Measurements from ENCODE around the gene RGS7.

GRCh38 chr1:241007668-241008067, 349.3 kb downstream of the RGS7 start:
- TF ChIP-seq CTCF (IDR thresholded peaks at IDR 0.05; ENCODE audit: control extremely low read depth in 1 of 3, insufficient read depth in 1 of 3, low read depth in 1 of 3, low read length in 3 of 3), result no peak
- TF ChIP-seq TAF1 (IDR thresholded peaks at IDR 0.05; ENCODE audit: low read depth, low read length), result no peak
- TF ChIP-seq GTF2F1 (IDR thresholded peaks at IDR 0.05; ENCODE audit: borderline replicate concordance, low read depth, low read length), result no peak
- no peak for TF ChIP-seq NANOG (IDR thresholded peaks at IDR 0.05; ENCODE audit: insufficient read depth, low read depth, low read length, poor library complexity, severe bottlenecking)
- no peak for TF ChIP-seq POLR2A (IDR thresholded peaks at IDR 0.05; ENCODE audit: control extremely low read depth in 1 of 2, low read depth in 2 of 2, low read length in 2 of 2)
- TF ChIP-seq ZNF274 (IDR thresholded peaks at IDR 0.05; ENCODE audit: borderline replicate concordance, extremely low read depth, low read length), result no peak
